PC-9 (cell line): ENCODE results near the gene NUDT1. TPM values are rescaled to one million over a fixed set of nuclear protein-coding genes. Genes with fewer than 3 reads are reported as not detected.

Source experiments
- BruUV-seq: library from RNA; stranded (reverse); fragments of 400-500 nt; replicated peaks from 2 replicates; lab custom pipeline; 2021; lab: Mats Ljungman, UMichigan
- CTCF ChIA-PET: fragments of 300-600 bp; sonication (Branson Sonifier 250); formaldehyde crosslinking; loops from one replicate; lab custom pipeline; 2022; ENCODE audit warnings: antibody characterized with exemption; lab: Charles Lee
- POLR2A ChIA-PET: fragments of 300-600 bp; sonication (Branson Sonifier 250); formaldehyde crosslinking; loops from one replicate; lab custom pipeline; 2022; ENCODE audit warnings: antibody characterized with exemption; ENCODE audit not compliant: unreplicated experiment; lab: Charles Lee
- DNase-seq, 2 experiments: peaks; one replicate each; pipeline versions ENCODE4 v3.0.0 to v3.0.0-alpha.2; 2015 to 2022; ENCODE audit warnings: mixed read lengths in 1 of 2
- H2AFZ ChIP-seq: fragments of 200-600 bp; sonication (generic); 2 replicates; pipeline ENCODE4 v1.8.1; 2017; ENCODE audit warnings: antibody characterized with exemption
- H3F3A ChIP-seq: fragments of 200-600 bp; sonication (generic); 2 replicates; pipeline ENCODE4 v1.8.1; 2017; ENCODE audit warnings: antibody characterized with exemption, mild to moderate bottlenecking, low read depth; ENCODE audit not compliant: insufficient read depth
- H3K27ac ChIP-seq: fragments of 200-600 bp; sonication (generic); 2 replicates; pipeline ENCODE4 v1.6.1; 2016; ENCODE audit warnings: mixed run types
- H3K27me3 ChIP-seq: fragments of 200-600 bp; sonication (generic); 2 replicates; pipeline ENCODE4 v1.6.1; 2016; ENCODE audit warnings: low read depth, mixed run types; ENCODE audit not compliant: insufficient read depth
- H3K36me3 ChIP-seq: fragments of 200-600 bp; sonication (generic); 2 replicates; pipeline ENCODE4 v1.6.1; 2016; ENCODE audit warnings: low read depth, mixed run types
- H3K4me1 ChIP-seq: fragments of 200-600 bp; sonication (generic); replicated peaks from 2 replicates; pipeline ENCODE4 v1.6.1; 2016; ENCODE audit warnings: mixed run types; ENCODE audit not compliant: insufficient read depth
- H3K4me2 ChIP-seq: fragments of 200-600 bp; sonication (generic); 2 replicates; pipeline ENCODE4 v1.6.1; 2017; ENCODE audit warnings: mixed run types
- H3K4me3 ChIP-seq: fragments of 200-600 bp; sonication (generic); 2 replicates; pipeline ENCODE4 v1.6.1; 2016; ENCODE audit warnings: mixed run types
- H3K79me2 ChIP-seq: fragments of 200-600 bp; sonication (generic); 2 replicates; pipeline ENCODE4 v1.6.1; 2017; ENCODE audit warnings: low read depth, mixed run types
- H3K9me2 ChIP-seq: fragments of 200-600 bp; sonication (generic); 2 replicates; pipeline ENCODE4 v1.8.1; 2017; ENCODE audit warnings: mild to moderate bottlenecking; ENCODE audit not compliant: insufficient read depth
- H3K9me3 ChIP-seq: fragments of 200-600 bp; sonication (generic); 2 replicates; pipeline ENCODE4 v1.8.1; 2016; ENCODE audit warnings: low read depth; ENCODE audit not compliant: insufficient read depth
- H4K20me1 ChIP-seq: fragments of 200-600 bp; sonication (generic); 2 replicates; pipeline ENCODE4 v1.8.1; 2017; ENCODE audit not compliant: insufficient read depth
- EZH2 ChIP-seq: fragments of 200-600 bp; sonication (generic); IDR thresholded peaks from 2 replicates; pipeline ENCODE4 v1.8.0; 2017; ENCODE audit warnings: antibody characterized with exemption, low read depth
- intact Hi-C: fragments of 100-400 bp; cut with micrococcal nuclease; formaldehyde crosslinking; loops from one replicate; pipeline ENCODE4 v1.10.0; 2022; ENCODE audit not compliant: unreplicated experiment
- total RNA-seq: library from RNA; stranded (reverse); gene quantifications from 2 replicates; pipeline ENCODE4 v1.2.3, GENCODE V29; 2021
- TF ChIP-seq, protein P1 (sequence below): fragments of 200-600 bp; sonication (generic); conservative IDR thresholded peaks from 2 replicates; pipeline ENCODE4 v1.6.1; 2017; ENCODE audit warnings: mixed run types, antibody characterized with exemption, mild to moderate bottlenecking, moderate library complexity

Gene NUDT1
- total RNA-seq, 1 experiment from 2014 or later, result 63.9 TPM

DNA sequence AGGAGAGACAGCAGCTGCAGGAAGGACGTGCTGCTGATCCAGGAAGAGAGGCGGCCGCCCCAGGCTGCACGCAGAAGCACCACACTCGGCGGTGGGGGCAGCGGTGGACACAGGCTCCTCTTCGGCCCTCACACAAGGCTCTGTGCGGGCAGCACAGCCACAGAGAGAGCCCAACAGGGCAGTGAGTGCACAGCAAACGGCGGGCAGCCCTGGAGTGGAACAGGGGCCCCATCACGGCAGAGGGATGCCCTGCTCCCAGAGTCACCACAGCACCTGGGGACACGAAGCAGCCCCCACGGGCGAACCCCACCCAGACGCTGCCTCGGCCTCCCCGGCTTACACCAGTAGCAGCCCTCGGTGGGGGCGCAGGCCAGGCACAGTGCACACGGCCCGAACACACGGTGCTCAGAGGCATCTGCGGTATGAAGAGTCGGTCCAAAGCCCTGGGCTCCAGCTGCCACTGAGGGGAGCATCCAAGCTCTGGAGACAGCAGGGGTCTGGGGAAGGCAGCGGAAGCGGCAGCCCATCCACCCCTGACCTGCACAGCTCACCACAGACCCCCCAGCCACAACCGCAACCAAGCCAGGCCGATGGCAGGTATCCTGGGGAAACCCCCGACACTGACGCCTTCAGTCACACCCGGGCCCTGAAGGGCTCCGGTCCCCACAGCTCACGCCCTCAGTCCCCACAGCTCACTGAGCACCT lies 16.8 kb downstream of the NUDT1 start:
- no peak overlapping the region for H3K4me2 ChIP-seq
- H3F3A ChIP-seq, result peaks cover 47% of the 10 kb centered on the region
- CTCF ChIA-PET, result no interaction called here
- no peak for DNase-seq
- no peaks in the 10 kb centered on the region for H3K9me3 ChIP-seq
- no peak overlapping the region for H2AFZ ChIP-seq
- no peak overlapping the region for H3K27ac ChIP-seq
- H3K79me2 ChIP-seq, result 0 out of 2 replicates have a peak, but pooled peaks cover 3% of the 10 kb centered on the region
- intact Hi-C loops, result no loop called here
- POLR2A ChIA-PET, result no interaction called here
- H4K20me1 ChIP-seq, result no peaks in the 10 kb centered on the region
- TF ChIP-seq, protein P1, sequence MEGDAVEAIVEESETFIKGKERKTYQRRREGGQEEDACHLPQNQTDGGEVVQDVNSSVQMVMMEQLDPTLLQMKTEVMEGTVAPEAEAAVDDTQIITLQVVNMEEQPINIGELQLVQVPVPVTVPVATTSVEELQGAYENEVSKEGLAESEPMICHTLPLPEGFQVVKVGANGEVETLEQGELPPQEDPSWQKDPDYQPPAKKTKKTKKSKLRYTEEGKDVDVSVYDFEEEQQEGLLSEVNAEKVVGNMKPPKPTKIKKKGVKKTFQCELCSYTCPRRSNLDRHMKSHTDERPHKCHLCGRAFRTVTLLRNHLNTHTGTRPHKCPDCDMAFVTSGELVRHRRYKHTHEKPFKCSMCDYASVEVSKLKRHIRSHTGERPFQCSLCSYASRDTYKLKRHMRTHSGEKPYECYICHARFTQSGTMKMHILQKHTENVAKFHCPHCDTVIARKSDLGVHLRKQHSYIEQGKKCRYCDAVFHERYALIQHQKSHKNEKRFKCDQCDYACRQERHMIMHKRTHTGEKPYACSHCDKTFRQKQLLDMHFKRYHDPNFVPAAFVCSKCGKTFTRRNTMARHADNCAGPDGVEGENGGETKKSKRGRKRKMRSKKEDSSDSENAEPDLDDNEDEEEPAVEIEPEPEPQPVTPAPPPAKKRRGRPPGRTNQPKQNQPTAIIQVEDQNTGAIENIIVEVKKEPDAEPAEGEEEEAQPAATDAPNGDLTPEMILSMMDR, result no peak
- TF ChIP-seq EZH2, result no peak
- no peak overlapping the region for H3K4me3 ChIP-seq
- BruUV-seq, result no TSS peak
- H3K9me2 ChIP-seq, result no peaks in the 10 kb centered on the region
- H3K27me3 ChIP-seq, result no peaks in the 10 kb centered on the region
- peaks cover 54% of the 10 kb centered on the region for H3K4me1 ChIP-seq
- H3K36me3 ChIP-seq, result no peaks in the 10 kb centered on the region

DNA sequence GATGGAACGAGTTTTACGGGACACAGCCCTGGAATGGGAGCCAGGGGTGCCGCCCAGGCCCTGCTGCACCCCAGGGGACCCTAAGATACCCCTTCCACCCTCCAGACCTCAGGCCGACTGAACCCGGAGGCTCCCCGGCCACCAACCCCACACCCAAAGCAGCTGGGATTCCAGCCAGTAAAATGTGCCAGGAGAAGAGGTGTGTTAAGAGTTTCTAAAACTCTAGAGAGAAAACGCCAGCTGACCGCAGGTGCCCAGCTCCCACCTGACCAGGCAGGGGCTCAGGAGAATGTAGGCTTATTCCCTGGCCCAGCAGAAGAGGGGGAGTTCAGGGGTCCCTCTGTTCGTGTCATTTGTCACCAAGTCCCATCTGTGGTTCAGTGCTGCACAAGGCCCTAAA lies 17.5 kb downstream of the NUDT1 start:
- H3K27me3 ChIP-seq, result no peaks in the 10 kb centered on the region
- no TSS peak for BruUV-seq
- ChIA-PET POLR2A (no interaction called here), CTCF (no interaction called here)
- TF ChIP-seq EZH2, result no peak
- TF ChIP-seq, protein P1, result no peak
- peaks cover 42% of the 10 kb centered on the region for H3F3A ChIP-seq
- H3K9me2 ChIP-seq, result no peaks in the 10 kb centered on the region
- H2AFZ ChIP-seq, result no peak overlapping the region
- no peak overlapping the region for H3K27ac ChIP-seq
- H4K20me1 ChIP-seq, result no peaks in the 10 kb centered on the region
- H3K36me3 ChIP-seq, result no peaks in the 10 kb centered on the region
- H3K9me3 ChIP-seq, result no peaks in the 10 kb centered on the region
- H3K4me2 ChIP-seq, result no peak overlapping the region
- H3K4me3 ChIP-seq, result no peak overlapping the region
- intact Hi-C loops, result no loop called here
- peaks cover 47% of the 10 kb centered on the region for H3K4me1 ChIP-seq
- DNase-seq, result no peak
- H3K79me2 ChIP-seq, result 0 out of 2 replicates have a peak, but pooled peaks cover 3% of the 10 kb centered on the region

- intact Hi-C loops, result loop anchor here (1.0 kb wide), 1 partner anchor 19 kb away; no protein-coding TSS in a partner anchor
- Histone ChIP-seq H3K4me2 (peak overlapping the region; percentile 43), H3K4me1 (peaks cover 40% of the 10 kb centered on the region), H4K20me1 (no peaks in the 10 kb centered on the region), H3K27me3 (no peaks in the 10 kb centered on the region), H3F3A (peaks cover 33% of the 10 kb centered on the region), H3K79me2 (0 out of 2 replicates have a peak, but pooled peaks cover 3% of the 10 kb centered on the region), H3K36me3 (no peaks in the 10 kb centered on the region), H3K4me3 (no peak overlapping the region), H3K9me3 (no peaks in the 10 kb centered on the region), H2AFZ (no peak overlapping the region), H3K9me2 (no peaks in the 10 kb centered on the region), H3K27ac (peak overlapping the region; percentile 32)
- peak; percentile 98 for DNase-seq
- no TSS peak for BruUV-seq
- TF ChIP-seq, protein P1, result no peak
- no peak for TF ChIP-seq EZH2
- POLR2A ChIA-PET, result interaction anchor here (0.6 to 1.0 kb wide), 2 partner anchors 19 to 802 kb away, joined by 3 to 19 read pairs; partner anchors contain the start of genes MRM2 and NUDT1
- CTCF ChIA-PET, result interaction anchor here (0.8 kb wide), 1 partner anchor 9 kb away, joined by 3 read pairs; no protein-coding TSS in a partner anchor
Measured at GRCh38 chr7:2260820-2261219, 18.8 kb downstream of the NUDT1 start.
